ENCODE measurements around the gene CCDC190.

The CCDC190 gene

GRCh38 chr1:162861101-162861500 is at the start of gene CCDC190:
TSS of gene CCDC190 (minus strand) at chr1:162861175. CDS start at chr1:162859646, 1,529 bp downstream.
- H3K27ac ChIP-seq (ENCODE audit: low read length) = no peak within 1 kb of the TSS
- H3K4me1 ChIP-seq (ENCODE audit: control insufficient read depth in 1 of 2, insufficient read depth in 2 of 2, low read length in 2 of 2) = no peaks in the 10 kb centered on the region
- no peaks in the 10 kb centered on the region for H3K9me3 ChIP-seq (ENCODE audit: control insufficient read depth in 1 of 2, low read length in 2 of 2)
- no peaks in the 10 kb centered on the region for H3K27me3 ChIP-seq (ENCODE audit: low read depth, low read length)
- no peak within 1 kb of the TSS for H3K4me3 ChIP-seq (ENCODE audit: low read depth in 1 of 2, low read length in 2 of 2)
- no peaks in the 10 kb centered on the region for H3K36me3 ChIP-seq (ENCODE audit: control insufficient read depth in 1 of 2, insufficient read depth in 2 of 2, low read length in 2 of 2)

- peaks cover 6 to 9% of the 10 kb centered on the region in 2 donors for H3K9me3 ChIP-seq (ENCODE audit: control insufficient read depth in 1 of 2, low read length in 2 of 2)
- H3K36me3 ChIP-seq (ENCODE audit: control insufficient read depth in 1 of 2, insufficient read depth in 2 of 2, low read length in 2 of 2) = no peaks in the 10 kb centered on the region
Observed at GRCh38 chr1:162910161-162910560, 49.2 kb upstream of the CCDC190 start.

GRCh38 chr1:162908780-162909179 is 47.8 kb upstream of the CCDC190 start:
- peaks cover 6 to 9% of the 10 kb centered on the region in 2 donors for H3K9me3 ChIP-seq (ENCODE audit: control insufficient read depth in 1 of 2, low read length in 2 of 2)
- no peaks in the 10 kb centered on the region for H3K27me3 ChIP-seq (ENCODE audit: low read depth, low read length)
- H3K27ac ChIP-seq (ENCODE audit: low read length) = no peak overlapping the region
- H3K4me1 ChIP-seq (ENCODE audit: control insufficient read depth in 1 of 2, insufficient read depth in 2 of 2, low read length in 2 of 2) = no peaks in the 10 kb centered on the region
- H3K36me3 ChIP-seq (ENCODE audit: control insufficient read depth in 1 of 2, insufficient read depth in 2 of 2, low read length in 2 of 2) = no peaks in the 10 kb centered on the region
- no peak overlapping the region for H3K4me3 ChIP-seq (ENCODE audit: low read depth in 1 of 2, low read length in 2 of 2)

More at GRCh38 chr1:162910161-162910560, 49.2 kb upstream of the CCDC190 start:
- no peaks in the 10 kb centered on the region for H3K4me1 ChIP-seq (ENCODE audit: control insufficient read depth in 1 of 2, insufficient read depth in 2 of 2, low read length in 2 of 2)
- H3K27me3 ChIP-seq (ENCODE audit: low read depth, low read length) = no peaks in the 10 kb centered on the region
- H3K27ac ChIP-seq (ENCODE audit: low read length) = no peak overlapping the region
- no peak overlapping the region for H3K4me3 ChIP-seq (ENCODE audit: low read depth in 1 of 2, low read length in 2 of 2)

- Histone ChIP-seq H3K9me3 (ENCODE audit: control insufficient read depth in 1 of 2, low read length in 2 of 2) (peaks cover 3 to 9% of the 10 kb centered on the region in 2 donors), H3K27ac (ENCODE audit: low read length) (no peak overlapping the region), H3K4me1 (ENCODE audit: control insufficient read depth in 1 of 2, insufficient read depth in 2 of 2, low read length in 2 of 2) (no peaks in the 10 kb centered on the region), H3K4me3 (ENCODE audit: low read depth in 1 of 2, low read length in 2 of 2) (no peak overlapping the region), H3K27me3 (ENCODE audit: low read depth, low read length) (no peaks in the 10 kb centered on the region), H3K36me3 (ENCODE audit: control insufficient read depth in 1 of 2, insufficient read depth in 2 of 2, low read length in 2 of 2) (no peaks in the 10 kb centered on the region)
Observed at GRCh38 chr1:162908236-162908635, 47.3 kb upstream of the CCDC190 start.

- H3K4me1 ChIP-seq (ENCODE audit: control insufficient read depth in 1 of 2, insufficient read depth in 2 of 2, low read length in 2 of 2) = no peaks in the 10 kb centered on the region
- no peaks in the 10 kb centered on the region for H3K9me3 ChIP-seq (ENCODE audit: control insufficient read depth in 1 of 2, low read length in 2 of 2)
- no peaks in the 10 kb centered on the region for H3K27me3 ChIP-seq (ENCODE audit: low read depth, low read length)
- no peaks in the 10 kb centered on the region for H3K36me3 ChIP-seq (ENCODE audit: control insufficient read depth in 1 of 2, insufficient read depth in 2 of 2, low read length in 2 of 2)
- H3K27ac ChIP-seq (ENCODE audit: low read length) = no peak overlapping the region
- no peak overlapping the region for H3K4me3 ChIP-seq (ENCODE audit: low read depth in 1 of 2, low read length in 2 of 2)
Observed at GRCh38 chr1:162906485-162906884, 45.5 kb upstream of the CCDC190 start.

GRCh38 chr1:162905174-162906158 is 44.5 kb upstream of the CCDC190 start:
- Histone ChIP-seq H3K9me3 (ENCODE audit: control insufficient read depth in 1 of 2, low read length in 2 of 2) (no peaks in the 10 kb centered on the region), H3K27ac (ENCODE audit: low read length) (no peak overlapping the region), H3K4me1 (ENCODE audit: control insufficient read depth in 1 of 2, insufficient read depth in 2 of 2, low read length in 2 of 2) (no peaks in the 10 kb centered on the region), H3K4me3 (ENCODE audit: low read depth in 1 of 2, low read length in 2 of 2) (no peak overlapping the region), H3K27me3 (ENCODE audit: low read depth, low read length) (no peaks in the 10 kb centered on the region), H3K36me3 (ENCODE audit: control insufficient read depth in 1 of 2, insufficient read depth in 2 of 2, low read length in 2 of 2) (no peaks in the 10 kb centered on the region)

GRCh38 chr1:162904579-162904978 is 43.6 kb upstream of the CCDC190 start:
- Histone ChIP-seq H3K27ac (ENCODE audit: low read length) (no peak overlapping the region), H3K4me3 (ENCODE audit: low read depth in 1 of 2, low read length in 2 of 2) (no peak overlapping the region), H3K9me3 (ENCODE audit: control insufficient read depth in 1 of 2, low read length in 2 of 2) (no peaks in the 10 kb centered on the region), H3K36me3 (ENCODE audit: control insufficient read depth in 1 of 2, insufficient read depth in 2 of 2, low read length in 2 of 2) (no peaks in the 10 kb centered on the region), H3K27me3 (ENCODE audit: low read depth, low read length) (no peaks in the 10 kb centered on the region), H3K4me1 (ENCODE audit: control insufficient read depth in 1 of 2, insufficient read depth in 2 of 2, low read length in 2 of 2) (no peaks in the 10 kb centered on the region)

GRCh38 chr1:162904023-162904422 is 43.0 kb upstream of the CCDC190 start:
- Histone ChIP-seq H3K9me3 (ENCODE audit: control insufficient read depth in 1 of 2, low read length in 2 of 2) (no peaks in the 10 kb centered on the region), H3K4me3 (ENCODE audit: low read depth in 1 of 2, low read length in 2 of 2) (no peak overlapping the region), H3K27me3 (ENCODE audit: low read depth, low read length) (no peaks in the 10 kb centered on the region), H3K4me1 (ENCODE audit: control insufficient read depth in 1 of 2, insufficient read depth in 2 of 2, low read length in 2 of 2) (no peaks in the 10 kb centered on the region), H3K36me3 (ENCODE audit: control insufficient read depth in 1 of 2, insufficient read depth in 2 of 2, low read length in 2 of 2) (no peaks in the 10 kb centered on the region), H3K27ac (ENCODE audit: low read length) (no peak overlapping the region)

GRCh38 chr1:162903246-162903645 is 42.3 kb upstream of the CCDC190 start:
- Histone ChIP-seq H3K4me3 (ENCODE audit: low read depth in 1 of 2, low read length in 2 of 2) (no peak overlapping the region), H3K27ac (ENCODE audit: low read length) (no peak overlapping the region)

GRCh38 chr1:162902416-162902815 is 41.4 kb upstream of the CCDC190 start:
- Histone ChIP-seq H3K27me3 (ENCODE audit: low read depth, low read length) (no peaks in the 10 kb centered on the region), H3K4me1 (ENCODE audit: control insufficient read depth in 1 of 2, insufficient read depth in 2 of 2, low read length in 2 of 2) (no peaks in the 10 kb centered on the region), H3K36me3 (ENCODE audit: control insufficient read depth in 1 of 2, insufficient read depth in 2 of 2, low read length in 2 of 2) (no peaks in the 10 kb centered on the region), H3K4me3 (ENCODE audit: low read depth in 1 of 2, low read length in 2 of 2) (no peak overlapping the region), H3K9me3 (ENCODE audit: control insufficient read depth in 1 of 2, low read length in 2 of 2) (no peaks in the 10 kb centered on the region), H3K27ac (ENCODE audit: low read length) (no peak overlapping the region)

More at GRCh38 chr1:162903246-162903645, 42.3 kb upstream of the CCDC190 start:
- Histone ChIP-seq H3K9me3 (ENCODE audit: control insufficient read depth in 1 of 2, low read length in 2 of 2) (no peaks in the 10 kb centered on the region), H3K36me3 (ENCODE audit: control insufficient read depth in 1 of 2, insufficient read depth in 2 of 2, low read length in 2 of 2) (no peaks in the 10 kb centered on the region), H3K4me1 (ENCODE audit: control insufficient read depth in 1 of 2, insufficient read depth in 2 of 2, low read length in 2 of 2) (no peaks in the 10 kb centered on the region), H3K27me3 (ENCODE audit: low read depth, low read length) (no peaks in the 10 kb centered on the region)

- no peaks in the 10 kb centered on the region for H3K9me3 ChIP-seq (ENCODE audit: control insufficient read depth in 1 of 2, low read length in 2 of 2)
- H3K27ac ChIP-seq (ENCODE audit: low read length) = no peak overlapping the region
- no peak overlapping the region for H3K4me3 ChIP-seq (ENCODE audit: low read depth in 1 of 2, low read length in 2 of 2)
- H3K4me1 ChIP-seq (ENCODE audit: control insufficient read depth in 1 of 2, insufficient read depth in 2 of 2, low read length in 2 of 2) = no peaks in the 10 kb centered on the region
- H3K27me3 ChIP-seq (ENCODE audit: low read depth, low read length) = no peaks in the 10 kb centered on the region
- no peaks in the 10 kb centered on the region for H3K36me3 ChIP-seq (ENCODE audit: control insufficient read depth in 1 of 2, insufficient read depth in 2 of 2, low read length in 2 of 2)
Observed at GRCh38 chr1:162901243-162901642, 40.3 kb upstream of the CCDC190 start.
